CD14-positive monocyte (primary cell): Measurements from ENCODE around the gene TRRAP. TPM values are rescaled to one million over a fixed set of nuclear protein-coding genes. Genes with fewer than 3 reads are reported as not detected.

Source experiments
- DNase-seq, 3 donors: peaks; one replicate each; pipeline ENCODE4 v3.0.0-alpha.2; 2011 to 2022
- H2AFZ ChIP-seq: 2 replicates; pipeline ENCODE4 v1.6.0; 2012; ENCODE audit warnings: mild to moderate bottlenecking, low read depth, low read length, inconsistent platforms; ENCODE audit not compliant: insufficient read depth, poor library complexity, severe bottlenecking
- H3K27ac ChIP-seq, 2 donors: 1 replicate in 1 of 2; 2 replicates in 1 of 2; pipeline ENCODE4 v1.5.1; 2012 to 2013; ENCODE audit warnings: low read length in 2 of 2, control low read depth in 1 of 2, inconsistent platforms in 1 of 2, low read depth in 1 of 2, mild to moderate bottlenecking in 1 of 2
- H3K27me3 ChIP-seq, 2 donors: one replicate each; pipeline versions ENCODE4 v1.6.0 to v1.6.1; 2011 to 2013; ENCODE audit warnings: low read length in 2 of 2; ENCODE audit not compliant: control insufficient read depth in 2 of 2, insufficient read depth in 2 of 2
- H3K36me3 ChIP-seq, 2 donors: replicated peaks in 1 of 2; 1 replicate in 1 of 2; 2 replicates in 1 of 2; pipeline versions ENCODE4 v1.5.1 to v1.6.1; 2012 to 2013; ENCODE audit warnings: low read length in 2 of 2, control low read depth in 1 of 2, inconsistent platforms in 1 of 2, mild to moderate bottlenecking in 1 of 2; ENCODE audit not compliant: insufficient read depth in 2 of 2, control insufficient read depth in 1 of 2
- H3K4me1 ChIP-seq, 2 donors: 1 replicate in 1 of 2; 2 replicates in 1 of 2; pipeline versions ENCODE4 v1.5.1 to v1.6.1; 2012 to 2013; ENCODE audit warnings: low read length in 2 of 2, control low read depth in 1 of 2, inconsistent platforms in 1 of 2, mild to moderate bottlenecking in 1 of 2, moderate library complexity in 1 of 2; ENCODE audit not compliant: insufficient read depth in 2 of 2, control insufficient read depth in 1 of 2
- H3K4me2 ChIP-seq: replicated peaks from 2 replicates; pipeline ENCODE3; 2012; ENCODE audit warnings: low read length, moderate library complexity, mild to moderate bottlenecking; ENCODE audit not compliant: poor library complexity, severe bottlenecking; ENCODE audit errors: extremely low read depth
- H3K4me3 ChIP-seq, 3 experiments: fragments of 200-600 bp in 1 of 3; sonication (generic) in 1 of 3; replicated peaks in 1 of 3; 1 replicate in 2 of 3; 2 replicates in 1 of 3; pipeline ENCODE4 v1.5.1; 2011 to 2013; ENCODE audit warnings: low read length in 3 of 3, mild to moderate bottlenecking in 3 of 3, control low read depth in 2 of 3, low read depth in 2 of 3, inconsistent platforms in 1 of 3, moderate library complexity in 1 of 3
- H3K79me2 ChIP-seq: 2 replicates; pipeline ENCODE4 v1.6.0; 2012; ENCODE audit warnings: mild to moderate bottlenecking, control low read depth, inconsistent platforms, low read length, moderate library complexity; ENCODE audit not compliant: insufficient read depth
- H3K9ac ChIP-seq: 2 replicates; pipeline ENCODE4 v1.6.0; 2017; ENCODE audit warnings: low read length, mild to moderate bottlenecking; ENCODE audit not compliant: insufficient read depth, poor library complexity, severe bottlenecking
- H3K9me3 ChIP-seq, 2 donors: replicated peaks in 1 of 2; 1 replicate in 1 of 2; 2 replicates in 1 of 2; pipeline versions ENCODE4 v1.5.1 to v1.6.1; 2012 to 2013; ENCODE audit warnings: low read length in 2 of 2, control low read depth in 1 of 2; ENCODE audit not compliant: control insufficient read depth in 1 of 2, insufficient read depth in 1 of 2
- H4K20me1 ChIP-seq: 2 replicates; pipeline ENCODE4 v1.6.0; 2012; ENCODE audit warnings: mild to moderate bottlenecking, low read length, control low read depth, moderate library complexity; ENCODE audit not compliant: insufficient read depth
- H3K27ac Mint-ChIP-seq, 7 donors: one replicate each; pipeline ENCODE4 v1.8.0; 2020; ENCODE audit warnings: mild to moderate bottlenecking in 7 of 7, mixed read lengths in 7 of 7, moderate library complexity in 6 of 7, inconsistent platforms in 2 of 7
- H3K27me3 Mint-ChIP-seq, 3 donors: one replicate each; pipeline ENCODE4 v1.8.0; 2021 to 2022; ENCODE audit warnings: low read depth in 3 of 3, mild to moderate bottlenecking in 3 of 3, mixed read lengths in 3 of 3, moderate library complexity in 3 of 3, inconsistent platforms in 1 of 3
- H3K36me3 Mint-ChIP-seq, 2 donors: one replicate each; pipeline ENCODE4 v1.8.0; 2020; ENCODE audit warnings: mixed read lengths in 2 of 2, inconsistent platforms in 1 of 2, mild to moderate bottlenecking in 1 of 2
- H3K4me1 Mint-ChIP-seq: one replicate; pipeline ENCODE4 v1.8.0; 2020; ENCODE audit warnings: mild to moderate bottlenecking, mixed read lengths
- H3K4me3 Mint-ChIP-seq, 2 donors: one replicate each; pipeline ENCODE4 v1.8.0; 2020; ENCODE audit warnings: mild to moderate bottlenecking in 2 of 2, mixed read lengths in 2 of 2, moderate library complexity in 1 of 2
- H3K9me3 Mint-ChIP-seq, 7 donors: one replicate each; pipeline ENCODE4 v1.8.0; 2020 to 2022; ENCODE audit warnings: mixed read lengths in 7 of 7, mild to moderate bottlenecking in 6 of 7, moderate library complexity in 6 of 7, inconsistent platforms in 2 of 7
- CTCF ChIP-seq: fragments of 200-600 bp; IDR thresholded peaks from one replicate; pipeline ENCODE4 v1.8.0; 2022; ENCODE audit warnings: antibody characterized with exemption, mild to moderate bottlenecking
- WGBS: methylation state at CpG from one replicate; pipeline ENCODE4 v1.1.5; 2013; ENCODE audit warnings: missing lambda C conversion rate; ENCODE audit not compliant: insufficient coverage; 5-methylcytosine and 5-hydroxymethylcytosine counted together
- intact Hi-C, 2 donors: fragments of 100-400 bp; cut with micrococcal nuclease; formaldehyde crosslinking; loops; one replicate each; pipeline versions ENCODE4 v1.15.0 to v1.15.1; 2023
- polyA plus RNA-seq, 3 donors: library from polyadenylated mRNA; depleted of rRNA in 1 of 3; unstranded in 2 of 3; stranded (reverse) in 1 of 3; fragments of 300-500 nt in 2 of 3; fragments of >200 nt in 1 of 3; fragmentation: Illumina TruSeq in 2 of 3; gene quantifications; 1 replicate in 2 of 3; 2 replicates in 1 of 3; pipeline ENCODE4 v1.2.3, GENCODE V29; 2012 to 2021

The TRRAP gene
- polyA plus RNA-seq, 3 donors: 0.67 to 12.2 (median 1.2) TPM

- Histone ChIP-seq H3K4me1 (no peaks in the 10 kb centered on the region), H3K79me2 (no peaks in the 10 kb centered on the region), H3K36me3 (peaks cover 83 to 100% of the 10 kb centered on the region in 2 donors), H2AFZ (no peak overlapping the region), H3K4me3 (no peak overlapping the region), H3K27me3 (no peaks in the 10 kb centered on the region), H4K20me1 (peaks cover 10% of the 10 kb centered on the region), H3K4me2 (no peak overlapping the region), H3K27ac (no peak overlapping the region), H3K9ac (no peak overlapping the region), H3K9me3 (no peaks in the 10 kb centered on the region)
- Mint-ChIP-seq H3K4me3 (no peak overlapping the region), H3K36me3 (peaks cover 82 to 100% of the 10 kb centered on the region in 2 donors), H3K9me3 (peaks cover 0 to 2% (median 0%) of the 10 kb centered on the region in 7 donors), H3K27ac (no peak overlapping the region), H3K27me3 (peaks cover 0 to 3% (median 0%) of the 10 kb centered on the region in 3 donors), H3K4me1 (no peaks in the 10 kb centered on the region)
- intact Hi-C loops: no loop called here
- DNase-seq: no peak
- no peak for TF ChIP-seq CTCF
- WGBS: 96% methylated on average over 7 of the region's 8 CpGs
Observed at GRCh38 chr7:99046722-99047121, 168.4 kb downstream of the TRRAP start.

GRCh38 chr7:99047526-99048077 is 169.3 kb downstream of the TRRAP start:
- Mint-ChIP-seq H3K27ac (peak overlapping the region in 1 of 7 donors; percentile 38), H3K4me3 (no peak overlapping the region), H3K36me3 (peaks cover 83 to 100% of the 10 kb centered on the region in 2 donors), H3K4me1 (no peaks in the 10 kb centered on the region), H3K27me3 (peaks cover 0 to 3% (median 0%) of the 10 kb centered on the region in 3 donors), H3K9me3 (peaks cover 0 to 2% (median 0%) of the 10 kb centered on the region in 7 donors)
- no peak overlapping the region for H3K4me3 ChIP-seq
- H3K9ac ChIP-seq: no peak overlapping the region
- no peaks in the 10 kb centered on the region for H3K79me2 ChIP-seq
- no peak overlapping the region for H3K4me2 ChIP-seq
- peak overlapping the region in 1 of 2 donors; percentile 14 for H3K27ac ChIP-seq
- H2AFZ ChIP-seq: no peak overlapping the region
- no peak for TF ChIP-seq CTCF
- intact Hi-C loops: no loop called here
- peaks cover 10% of the 10 kb centered on the region for H4K20me1 ChIP-seq
- WGBS: 98% methylated on average over 14 of the region's 15 CpGs
- H3K4me1 ChIP-seq: no peaks in the 10 kb centered on the region
- no peaks in the 10 kb centered on the region for H3K9me3 ChIP-seq
- peaks cover 85 to 100% of the 10 kb centered on the region in 2 donors for H3K36me3 ChIP-seq
- H3K27me3 ChIP-seq: no peaks in the 10 kb centered on the region
- no peak for DNase-seq
